Hematopoietic multipotent progenitor cell (in vitro differentiated cells): ENCODE data around the gene DACT2. TPM values are rescaled to one million over a fixed set of nuclear protein-coding genes. Genes with fewer than 3 reads are reported as not detected.
"Not testable (repeated sequence)": the region's sequence is repeated elsewhere in the genome, so short reads cannot be mapped to it uniquely, and the experiment has no call there.

Source experiments
- DNase-seq, 3 donors: peaks; one replicate each; pipeline ENCODE4 v3.0.0-alpha.2; 2011 to 2015; ENCODE audit warnings: low read depth in 2 of 3, low spot score in 2 of 3
- total RNA-seq: library from RNA; depleted of rRNA; stranded (reverse); fragments of >200 nt; gene quantifications from one replicate; pipeline ENCODE4 v1.2.3, GENCODE V29; 2012

Gene DACT2
- total RNA-seq, 1 donor: not detected

GRCh38 chr6:168326294-168327261 lies 7.0 kb upstream of the DACT2 start:
- DNase-seq: no peak

GRCh38 chr6:168322966-168323365 lies 3.4 kb upstream of the DACT2 start:
- no peak for DNase-seq

- no peak for DNase-seq
Observed at GRCh38 chr6:168320634-168321033, 1.1 kb upstream of the DACT2 start.

- DNase-seq: no peak
Observed at GRCh38 chr6:168318579-168319278, 848 bp downstream of the DACT2 start.

- DNase-seq: no peak
Observed at GRCh38 chr6:168318090-168318489, 1.5 kb downstream of the DACT2 start.

GRCh38 chr6:168315596-168315995 lies 4.0 kb downstream of the DACT2 start:
- DNase-seq: no peak

GRCh38 chr6:168314948-168315347 lies 4.6 kb downstream of the DACT2 start:
- DNase-seq: no peak

- DNase-seq: no peak
Observed at GRCh38 chr6:168314021-168314420, 5.6 kb downstream of the DACT2 start.

- no peak for DNase-seq
Observed at GRCh38 chr6:168313431-168314011, 6.1 kb downstream of the DACT2 start.

- DNase-seq: not testable (repeated sequence)
Observed at GRCh38 chr6:168312125-168312507, 7.5 kb downstream of the DACT2 start.

GRCh38 chr6:168311410-168312124 lies 8.0 kb downstream of the DACT2 start:
- no peak for DNase-seq

- DNase-seq: no peak
Observed at GRCh38 chr6:168310945-168311344, 8.6 kb downstream of the DACT2 start.

GRCh38 chr6:168310403-168310802 lies 9.2 kb downstream of the DACT2 start:
- DNase-seq: no peak

- DNase-seq: no peak
Observed at GRCh38 chr6:168309997-168310396, 9.6 kb downstream of the DACT2 start.

- no peak for DNase-seq
Observed at GRCh38 chr6:168309183-168309582, 10.4 kb downstream of the DACT2 start.

GRCh38 chr6:168308390-168309144 lies 11.0 kb downstream of the DACT2 start:
- DNase-seq: no peak

GRCh38 chr6:168307695-168308021 lies 11.9 kb downstream of the DACT2 start:
- no peak for DNase-seq

- DNase-seq: no peak
Observed at GRCh38 chr6:168307015-168307694, 12.4 kb downstream of the DACT2 start.

- no peak for DNase-seq
Observed at GRCh38 chr6:168305863-168306262, 13.7 kb downstream of the DACT2 start.
